Measurements from ENCODE around the gene HOXB6.
A peak's percentile ranks its signal among the peaks of the same experiment; 100 is the strongest.

HOXB6 gene

GRCh38 chr17:48626245-48627117, 21.7 kb upstream of the HOXB6 start, which contains the start of gene HOXB9:
TSS of gene HOXB9 (minus strand) at chr17:48626358. CDS start at chr17:48626269, 89 bp downstream.
- Histone ChIP-seq H3K4me3 (ENCODE audit: low read length, poor library complexity, severe bottlenecking) (peak within 1 kb of the TSS; percentile 89), H3F3A (ENCODE audit: low read depth) (no peaks in the 10 kb centered on the region), H3K4me1 (ENCODE audit: insufficient read depth, low read length, poor library complexity, severe bottlenecking) (peaks cover 44% of the 10 kb centered on the region), H2AFZ (ENCODE audit: low read length) (no peak within 1 kb of the TSS), H3K9me2 (replicated peaks; ENCODE audit: low read depth, low read length) (no peaks in the 10 kb centered on the region), H3K79me2 (ENCODE audit: insufficient read depth, low read length) (peaks cover 98% of the 10 kb centered on the region), H3K9me3 (ENCODE audit: insufficient read depth, low read depth, low read length) (no peaks in the 10 kb centered on the region), H3K27me3 (ENCODE audit: insufficient read depth, low read length, poor library complexity, severe bottlenecking) (peaks cover 31% of the 10 kb centered on the region), H4K20me1 (ENCODE audit: insufficient read depth, low read length, poor library complexity, severe bottlenecking) (peaks cover 24% of the 10 kb centered on the region), H3K4me2 (ENCODE audit: low read depth, low read length, poor library complexity, severe bottlenecking) (peak within 1 kb of the TSS; percentile 98), H3K36me3 (ENCODE audit: insufficient read depth, low read length) (peaks cover 8% of the 10 kb centered on the region; the same call in 1 of the 2 replicates), H3K9ac (ENCODE audit: low read depth, low read length, poor library complexity, severe bottlenecking) (peak within 1 kb of the TSS; percentile 100)
- TF ChIP-seq EZH2phosphoT487 (IDR thresholded peaks at IDR 0.05; ENCODE audit: borderline replicate concordance): no peak
- TF ChIP-seq CTCF (conservative IDR thresholded peaks at IDR 0.05; ENCODE audit: low read length): no peak

- H2AFZ ChIP-seq (ENCODE audit: low read length): no peak overlapping the region
- H3F3A ChIP-seq (ENCODE audit: low read depth): no peaks in the 10 kb centered on the region
- no peak for TF ChIP-seq EZH2phosphoT487 (IDR thresholded peaks at IDR 0.05; ENCODE audit: borderline replicate concordance)
- no peak for TF ChIP-seq CTCF (conservative IDR thresholded peaks at IDR 0.05; ENCODE audit: low read length)
- H3K4me2 ChIP-seq (ENCODE audit: low read depth, low read length, poor library complexity, severe bottlenecking): peak overlapping the region; percentile 98
- H3K4me3 ChIP-seq (ENCODE audit: low read length, poor library complexity, severe bottlenecking): peak overlapping the region; percentile 89
- peaks cover 8% of the 10 kb centered on the region; the same call in 1 of the 2 replicates for H3K36me3 ChIP-seq (ENCODE audit: insufficient read depth, low read length)
- peak overlapping the region; percentile 100 for H3K9ac ChIP-seq (ENCODE audit: low read depth, low read length, poor library complexity, severe bottlenecking)
- peaks cover 98% of the 10 kb centered on the region for H3K79me2 ChIP-seq (ENCODE audit: insufficient read depth, low read length)
- H4K20me1 ChIP-seq (ENCODE audit: insufficient read depth, low read length, poor library complexity, severe bottlenecking): peaks cover 24% of the 10 kb centered on the region
- H3K9me2 ChIP-seq (replicated peaks; ENCODE audit: low read depth, low read length): no peaks in the 10 kb centered on the region
- peaks cover 31% of the 10 kb centered on the region for H3K27me3 ChIP-seq (ENCODE audit: insufficient read depth, low read length, poor library complexity, severe bottlenecking)
- H3K9me3 ChIP-seq (ENCODE audit: insufficient read depth, low read depth, low read length): no peaks in the 10 kb centered on the region
- H3K4me1 ChIP-seq (ENCODE audit: insufficient read depth, low read length, poor library complexity, severe bottlenecking): peaks cover 51% of the 10 kb centered on the region
Measured at GRCh38 chr17:48625495-48626244, 20.9 kb upstream of the HOXB6 start.

GRCh38 chr17:48624544-48625494, 20.0 kb upstream of the HOXB6 start:
- H3K27me3 ChIP-seq (ENCODE audit: insufficient read depth, low read length, poor library complexity, severe bottlenecking): peaks cover 37% of the 10 kb centered on the region

More at GRCh38 chr17:48624544-48625494, 20.0 kb upstream of the HOXB6 start:
- peak overlapping the region; percentile 89 for H3K4me3 ChIP-seq (ENCODE audit: low read length, poor library complexity, severe bottlenecking)
- no peaks in the 10 kb centered on the region for H3K9me2 ChIP-seq (replicated peaks; ENCODE audit: low read depth, low read length)
- no peaks in the 10 kb centered on the region for H3K9me3 ChIP-seq (ENCODE audit: insufficient read depth, low read depth, low read length)
- H3K4me2 ChIP-seq (ENCODE audit: low read depth, low read length, poor library complexity, severe bottlenecking): peak overlapping the region; percentile 98
- peaks cover 24% of the 10 kb centered on the region for H4K20me1 ChIP-seq (ENCODE audit: insufficient read depth, low read length, poor library complexity, severe bottlenecking)
- peaks cover 58% of the 10 kb centered on the region for H3K4me1 ChIP-seq (ENCODE audit: insufficient read depth, low read length, poor library complexity, severe bottlenecking)
- H3K36me3 ChIP-seq (ENCODE audit: insufficient read depth, low read length): peaks cover 8% of the 10 kb centered on the region; the same call in 1 of the 2 replicates
- no peak overlapping the region for H2AFZ ChIP-seq (ENCODE audit: low read length)
- H3K79me2 ChIP-seq (ENCODE audit: insufficient read depth, low read length): peaks cover 98% of the 10 kb centered on the region
- peak overlapping the region; percentile 100 for H3K9ac ChIP-seq (ENCODE audit: low read depth, low read length, poor library complexity, severe bottlenecking)
- TF ChIP-seq EZH2phosphoT487 (IDR thresholded peaks at IDR 0.05; ENCODE audit: borderline replicate concordance) (no peak), CTCF (conservative IDR thresholded peaks at IDR 0.05; ENCODE audit: low read length) (no peak)
- H3F3A ChIP-seq (ENCODE audit: low read depth): no peaks in the 10 kb centered on the region

Data from Loucy (cell line).